OCI-LY7 (cell line): ENCODE measurements around the gene CEP164.

Experiments
- CTCF ChIP-seq: fragments of 200-600 bp; sonication (generic); conservative IDR thresholded peaks from 2 replicates; pipeline ENCODE4 v1.5.1; 2014; ENCODE audit warnings: mild to moderate bottlenecking, antibody characterized with exemption, low read length, moderate library complexity, mixed read lengths
- EZH2phosphoT487 ChIP-seq: fragments of 200-600 bp; sonication (generic); IDR thresholded peaks from 2 replicates; pipeline ENCODE4 v1.6.1; 2018; ENCODE audit warnings: low read depth, borderline replicate concordance, mild to moderate bottlenecking, mixed run types, antibody characterized with exemption, low read length, moderate library complexity, mixed read lengths

GRCh38 chr11:117345039-117345438 lies 17.4 kb downstream of the CEP164 start:
- TF ChIP-seq CTCF: no peak
- TF ChIP-seq EZH2phosphoT487: no peak
